GM21526 (cell line): ENCODE results near the gene ALDH1A2.
"Not testable (repeated sequence)": the region's sequence is repeated elsewhere in the genome, so short reads cannot be mapped to it uniquely, and the experiment has no call there.

Experiments
- ATAC-seq: cut with Tn5 transposase; IDR thresholded peaks from one replicate; pipeline ENCODE4 v1.9.1; 2021; ENCODE audit warnings: moderate library complexity; ENCODE audit not compliant: unreplicated experiment, low FRiP score

ALDH1A2 gene

DNA sequence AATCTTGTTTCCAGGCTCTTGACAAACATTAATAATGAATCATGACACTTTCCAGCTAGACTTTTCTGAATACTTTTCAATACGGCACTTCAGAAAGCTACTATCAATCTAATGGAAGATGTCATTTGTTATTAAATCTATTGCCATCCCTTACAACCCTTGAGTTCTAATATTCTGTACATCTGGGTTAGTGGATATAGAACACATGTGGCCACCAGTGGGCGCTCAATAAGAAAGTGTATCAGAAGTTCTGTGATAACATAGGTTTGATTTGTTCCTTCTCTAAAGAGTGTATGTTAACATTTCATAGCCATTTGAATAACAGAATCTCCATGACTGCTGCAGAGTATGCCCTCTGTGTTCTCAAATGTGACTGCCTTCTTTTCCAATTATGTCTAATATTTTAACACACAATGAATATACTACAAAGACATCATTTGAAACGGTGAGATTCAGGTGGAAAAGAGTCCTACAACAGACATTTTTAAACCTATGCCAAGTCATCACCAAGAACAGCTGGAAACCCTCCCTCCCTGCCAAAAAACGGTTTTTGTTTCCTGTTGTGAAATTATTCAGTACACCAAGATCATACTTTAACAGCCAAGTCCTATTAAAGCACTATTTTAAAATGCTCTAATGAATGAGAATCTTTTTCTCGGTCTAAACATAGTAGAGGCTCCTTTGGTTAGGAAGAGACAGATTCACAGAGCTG, 22.2 kb downstream of the ALDH1A2 start:
- ATAC-seq = no peak

DNA sequence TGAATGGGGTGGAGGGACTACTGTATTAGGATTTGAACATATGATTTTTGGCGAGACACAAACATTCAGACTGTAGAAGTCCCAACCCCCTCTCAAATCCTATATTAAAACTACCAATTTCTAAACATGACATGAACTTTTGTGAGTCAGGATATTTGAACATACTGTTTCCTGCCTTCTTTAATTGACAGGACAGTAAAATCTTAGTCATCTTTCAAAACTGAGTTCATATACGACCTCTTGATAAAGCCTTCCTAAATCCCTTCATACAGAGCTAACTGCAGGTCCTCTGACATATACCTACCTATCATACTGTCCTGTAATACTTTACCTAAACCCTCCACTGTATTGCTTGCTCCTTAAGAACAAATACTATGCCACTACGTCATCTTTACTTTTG, 23.5 kb downstream of the ALDH1A2 start:
- ATAC-seq = no peak

DNA sequence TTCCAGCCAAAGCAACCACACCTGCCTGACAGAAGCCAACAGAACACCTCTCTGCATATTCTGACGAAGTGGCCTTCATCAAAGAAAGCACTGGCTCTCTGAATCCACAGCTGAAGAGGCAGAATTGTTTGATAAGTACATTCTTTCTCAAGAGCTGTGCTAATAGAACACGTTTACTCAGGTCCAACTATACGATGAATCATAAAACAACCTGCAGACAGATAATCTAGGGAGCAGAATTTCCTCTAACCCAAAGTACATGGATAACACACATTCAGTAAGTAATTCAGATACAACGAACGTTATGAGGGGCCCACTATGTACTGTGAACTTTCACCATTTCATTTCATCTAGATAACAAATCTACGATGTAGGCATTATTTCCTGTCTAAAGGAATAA, 25.4 kb downstream of the ALDH1A2 start:
- ATAC-seq = no peak

DNA sequence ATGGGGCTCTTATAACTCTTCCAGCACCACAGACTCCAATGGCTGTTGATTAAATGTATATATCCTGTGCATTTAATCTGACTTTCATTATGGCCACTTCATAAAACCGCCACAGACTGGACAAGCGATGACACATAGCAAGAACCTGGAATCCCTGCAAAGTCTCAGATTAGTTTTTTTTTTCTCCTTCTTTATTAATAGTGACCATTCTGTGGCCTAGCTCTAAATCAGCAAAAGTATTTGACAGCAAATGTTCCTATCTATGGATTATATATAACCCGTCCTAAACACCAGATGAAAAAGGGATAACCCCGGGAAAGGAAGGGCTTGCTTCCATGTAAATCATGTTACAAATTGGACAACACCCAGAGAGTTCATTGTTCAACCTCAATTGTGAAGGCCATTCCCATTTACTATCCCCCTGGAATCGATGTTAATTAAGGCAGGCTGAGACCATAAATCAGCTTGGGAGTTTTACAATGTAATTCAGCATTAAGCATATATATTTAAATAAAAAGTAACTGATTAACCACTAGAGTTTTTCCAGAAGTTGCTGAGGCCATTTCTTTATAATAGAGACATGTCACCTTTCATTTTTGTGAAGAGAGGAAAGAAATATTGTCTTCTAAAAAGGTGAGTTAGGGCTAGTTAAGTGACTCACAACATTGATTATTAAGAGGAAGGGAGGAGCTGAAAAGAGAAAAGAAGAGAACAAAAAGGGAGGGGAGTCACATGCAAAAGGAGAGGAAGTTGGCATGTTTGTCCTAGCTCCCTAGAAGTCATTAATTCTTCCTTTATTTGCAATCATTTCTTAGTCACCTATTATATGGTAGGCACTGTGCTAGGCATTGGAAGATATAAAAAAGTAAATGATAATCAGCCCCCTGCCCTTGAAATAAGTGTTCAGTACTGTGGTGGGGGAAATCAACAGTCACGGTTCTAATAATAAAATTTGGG, 26.2 kb downstream of the ALDH1A2 start:
- ATAC-seq = no peak

DNA sequence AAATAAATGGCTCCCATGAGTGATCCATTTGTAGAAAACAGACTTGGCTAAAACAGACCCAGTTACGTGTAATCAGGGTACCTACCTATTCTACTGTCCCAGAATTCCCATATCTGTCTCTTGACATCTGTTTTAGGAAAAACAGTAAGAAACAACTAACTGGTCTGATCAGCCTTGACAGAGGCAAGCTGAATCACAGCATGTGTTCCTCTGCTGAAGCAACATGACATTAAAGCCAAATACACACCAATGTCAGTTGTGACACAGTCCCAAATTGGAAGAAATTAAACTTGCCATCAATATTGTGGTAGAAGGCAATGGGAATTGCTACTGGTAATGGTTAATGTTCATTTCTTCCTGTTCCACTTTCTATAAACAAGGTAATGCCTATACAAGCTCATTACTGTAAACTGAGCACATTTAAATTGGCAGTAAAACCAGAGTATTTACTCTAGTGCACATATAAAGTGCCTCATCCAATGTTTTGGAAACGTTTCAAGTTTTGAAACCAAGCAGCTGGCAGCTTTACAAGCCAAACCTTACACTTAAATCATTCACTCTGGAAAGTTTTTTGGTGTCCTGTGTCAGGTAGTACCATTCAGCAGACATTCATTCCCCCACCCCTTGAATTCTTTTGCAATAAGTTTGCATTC, 27.0 kb downstream of the ALDH1A2 start:
- no peak for ATAC-seq

DNA sequence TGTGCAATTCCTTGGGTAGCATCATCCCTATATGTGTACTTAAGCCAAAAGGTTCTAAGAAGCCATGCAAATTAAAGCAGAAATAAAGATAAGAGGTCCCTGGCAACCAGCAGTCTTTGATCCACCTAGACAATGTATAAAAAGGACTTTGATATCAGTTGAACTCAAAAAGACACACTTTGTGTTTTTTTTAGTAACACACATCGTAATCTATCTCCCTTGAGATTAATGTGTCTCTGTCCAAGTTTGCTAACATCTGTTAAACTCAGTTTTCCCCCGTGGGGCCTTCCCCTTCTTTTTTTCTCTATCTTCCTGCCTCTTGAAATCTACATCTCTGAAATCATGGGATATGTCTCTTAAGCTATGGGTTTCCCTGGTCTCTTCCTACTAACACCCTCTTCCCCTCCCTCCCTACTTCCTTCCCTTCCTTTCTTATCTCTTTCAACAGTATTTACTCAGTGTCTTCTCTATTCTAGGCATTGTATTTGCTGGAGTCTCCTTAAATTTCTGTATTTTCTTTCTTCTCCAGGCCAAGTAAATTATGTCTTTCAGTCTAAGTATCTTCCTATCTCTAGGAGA, 27.7 kb downstream of the ALDH1A2 start:
- ATAC-seq = no peak

DNA sequence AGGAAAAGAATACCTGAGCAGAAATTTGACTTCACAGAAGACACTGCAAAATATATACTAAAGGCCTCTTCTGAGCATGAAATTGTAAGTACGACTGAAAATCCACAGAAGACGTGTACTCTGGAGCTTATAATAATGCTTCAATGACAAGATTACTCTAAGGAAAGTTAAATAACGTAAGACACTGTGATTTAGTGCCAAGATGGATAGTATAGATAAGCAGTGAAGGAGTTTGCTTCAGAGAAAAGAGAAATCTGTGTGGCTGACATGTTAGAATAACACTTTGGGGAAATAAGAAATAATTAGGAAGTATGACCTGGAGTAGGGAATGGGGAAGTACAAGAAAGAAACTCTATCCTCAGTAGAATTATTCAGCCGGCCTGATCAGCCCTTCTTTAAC, 28.9 kb downstream of the ALDH1A2 start:
- ATAC-seq = no peak

DNA sequence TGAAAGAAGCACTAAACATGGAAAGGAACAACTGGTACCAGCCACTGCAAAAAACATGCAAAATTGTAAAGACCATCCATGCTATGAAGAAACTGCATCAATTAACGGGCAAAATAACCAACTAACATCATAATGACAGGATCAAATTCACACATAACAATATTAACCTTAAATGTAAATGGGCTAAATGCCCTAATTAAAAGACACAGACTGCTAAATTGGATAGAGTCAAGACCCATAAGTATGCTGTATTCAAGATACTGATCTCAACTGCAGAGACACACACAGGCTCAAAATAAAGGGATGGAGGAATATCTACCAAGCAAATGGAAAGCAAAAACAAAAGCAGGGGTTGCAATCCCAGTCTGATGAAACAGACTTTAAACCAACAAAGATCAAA, 37.1 kb downstream of the ALDH1A2 start:
- ATAC-seq = not testable (repeated sequence)

DNA sequence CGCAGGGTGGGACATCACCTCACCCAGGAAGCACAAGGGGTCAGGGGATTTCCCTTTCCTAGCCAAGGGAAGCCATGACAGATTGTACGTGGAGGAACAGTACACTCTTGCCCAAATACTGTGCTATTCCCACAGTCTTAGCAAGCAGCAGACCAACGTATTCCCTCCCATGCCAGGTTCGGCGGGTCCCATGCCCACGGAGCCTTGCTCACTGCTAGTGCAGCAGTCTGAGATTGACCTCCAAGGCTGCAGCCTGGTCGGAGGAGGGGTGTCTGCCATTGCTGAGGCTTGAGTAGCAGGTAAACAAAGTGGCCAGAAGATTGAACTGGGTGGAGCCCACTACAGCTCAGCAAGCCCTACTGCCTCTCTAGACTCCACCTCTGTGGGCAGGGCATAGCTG, 39.0 kb downstream of the ALDH1A2 start:
- ATAC-seq = no peak

DNA sequence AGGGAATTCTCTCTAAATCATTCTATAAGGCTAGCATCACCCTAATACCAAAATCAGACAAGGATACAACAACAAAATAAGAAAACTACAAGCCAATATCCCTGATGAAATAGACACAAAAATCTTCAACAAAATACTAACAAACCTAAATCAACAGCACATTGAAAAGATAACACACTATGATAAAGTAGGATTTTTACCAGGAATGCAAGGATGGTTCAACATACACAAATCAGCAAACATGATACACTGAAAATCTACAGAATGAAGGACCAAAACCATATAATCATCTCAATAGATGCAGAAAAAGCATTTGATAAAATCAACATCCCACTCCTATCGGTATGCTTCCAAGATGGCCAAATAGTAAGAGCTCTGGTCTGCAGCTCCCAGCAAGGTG, 39.5 kb downstream of the ALDH1A2 start:
- ATAC-seq = no peak

DNA sequence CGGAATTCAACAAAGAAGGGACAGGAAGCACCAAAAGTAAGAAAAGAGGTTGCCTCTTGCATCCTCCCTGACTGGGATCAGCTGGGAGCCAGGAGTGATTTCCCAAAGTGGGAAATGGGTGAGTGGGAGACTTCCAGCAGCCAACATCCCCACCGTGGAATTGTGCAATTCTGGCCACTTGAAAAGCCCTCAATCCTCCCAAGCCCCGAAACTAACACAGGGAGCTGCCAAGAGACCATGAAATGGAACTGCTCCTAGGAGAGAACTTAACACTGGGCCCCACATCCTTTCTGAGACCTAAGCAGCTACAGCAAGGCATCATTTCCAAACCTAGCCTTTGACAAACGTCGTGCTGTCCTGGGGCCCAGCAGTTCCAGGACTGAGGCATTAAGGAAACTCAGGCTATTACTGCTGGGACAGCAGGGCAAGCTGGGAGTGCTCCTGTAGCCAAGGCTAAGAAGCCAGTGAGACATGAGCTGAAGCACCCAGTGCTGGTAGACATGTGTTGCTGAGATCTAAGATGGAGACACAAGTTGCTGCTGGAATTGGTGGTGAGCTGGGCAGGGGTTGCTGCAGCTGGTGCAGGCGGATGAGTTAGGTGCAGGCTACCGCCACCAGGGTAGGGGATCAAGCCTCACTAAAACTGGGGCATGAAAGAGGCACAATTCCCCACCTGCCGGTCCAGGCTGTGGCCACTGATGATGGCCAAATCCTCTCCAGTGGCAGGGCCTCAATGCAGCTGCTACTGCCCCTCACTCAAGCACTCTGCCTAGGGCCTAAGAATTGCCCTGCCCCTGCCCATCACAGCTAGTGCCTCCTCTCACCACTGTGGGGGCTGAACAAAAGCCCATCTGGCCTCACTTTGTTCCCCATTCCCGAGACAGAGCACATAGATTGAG, 43.9 kb downstream of the ALDH1A2 start:
- ATAC-seq = no peak

DNA sequence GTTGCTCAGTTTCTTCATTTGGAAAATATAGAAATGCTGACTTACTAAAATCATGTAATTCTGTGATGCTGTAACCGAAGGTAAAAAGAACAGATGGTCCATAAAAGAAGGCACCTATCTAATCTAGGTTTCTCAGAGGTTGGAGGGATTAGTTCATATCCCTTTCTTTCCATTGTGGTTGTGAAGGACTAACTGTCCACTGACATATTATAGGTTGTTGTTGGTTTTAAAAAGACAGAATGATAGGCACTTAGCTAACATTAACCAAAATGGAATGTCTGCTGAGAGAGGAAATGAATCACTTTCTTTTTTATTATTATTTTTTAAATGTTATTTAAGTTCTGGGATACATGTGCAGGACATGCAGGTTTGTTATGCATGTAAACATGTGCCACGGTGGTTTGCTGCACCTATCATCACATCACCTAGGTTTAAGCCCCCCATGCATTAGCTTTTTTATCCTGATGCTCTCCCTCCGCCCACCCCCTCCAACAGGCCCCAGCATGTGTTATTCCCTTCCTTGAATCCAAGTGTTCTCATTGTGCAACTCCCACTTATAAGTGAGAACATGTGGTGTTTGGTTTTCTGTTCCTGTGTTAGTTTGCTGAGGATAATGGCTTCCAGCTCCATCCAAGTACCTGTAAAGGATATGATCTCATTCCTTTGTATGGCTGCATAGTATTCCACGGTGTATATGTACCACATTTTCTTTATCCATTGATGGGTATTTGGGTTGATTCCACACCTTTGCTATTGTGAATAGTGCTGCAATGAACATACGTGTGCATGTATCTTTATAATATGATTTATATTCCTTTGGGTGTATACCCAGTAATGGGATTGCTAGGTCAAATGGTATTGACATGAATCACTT, 45.8 kb downstream of the ALDH1A2 start:
- no peak for ATAC-seq

DNA sequence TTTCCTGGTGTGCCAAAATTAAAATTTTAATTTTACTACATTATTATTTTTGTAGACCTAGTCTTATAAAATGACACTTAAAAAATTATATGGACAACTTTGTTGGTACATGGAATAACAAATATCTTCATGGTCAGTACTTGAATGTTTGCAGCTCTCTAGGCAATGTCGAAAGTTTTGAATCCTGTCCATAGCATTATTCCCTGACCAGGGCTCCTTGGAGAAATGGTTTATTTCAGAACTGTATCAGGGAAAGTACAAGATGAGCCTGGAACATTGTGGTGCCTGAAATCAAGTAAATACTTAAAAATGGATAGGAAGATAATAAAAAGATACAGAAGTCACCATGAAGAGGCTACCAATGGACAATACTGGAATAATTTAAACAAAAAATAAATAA, 47.6 kb downstream of the ALDH1A2 start:
- no peak for ATAC-seq

DNA sequence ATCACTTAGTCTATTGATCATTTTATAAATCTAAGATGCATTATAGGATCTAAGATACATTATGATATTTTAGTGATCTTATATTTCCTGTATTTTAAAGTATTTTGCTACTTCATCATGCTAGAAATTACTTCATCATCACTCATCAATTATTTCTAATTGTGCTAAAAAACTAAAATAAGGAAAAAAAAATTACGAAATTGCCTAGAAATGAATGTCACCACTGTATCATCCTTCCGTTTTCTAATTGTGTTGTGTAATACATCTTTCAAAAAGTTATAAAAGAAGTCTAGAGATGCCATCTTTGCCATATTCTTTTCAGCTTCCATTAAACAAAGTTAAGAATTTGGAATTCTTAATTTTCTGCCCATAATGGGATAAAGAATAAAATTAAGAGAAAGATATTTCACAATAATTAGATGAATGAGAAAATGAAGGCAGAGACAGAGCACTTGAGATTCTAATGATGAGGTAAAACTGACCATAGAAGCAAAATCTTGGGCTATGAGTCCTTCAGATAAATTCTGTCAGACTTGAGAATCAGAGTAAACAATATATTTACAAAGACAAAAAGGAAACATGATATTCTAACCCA, 48.8 kb downstream of the ALDH1A2 start:
- no peak for ATAC-seq

DNA sequence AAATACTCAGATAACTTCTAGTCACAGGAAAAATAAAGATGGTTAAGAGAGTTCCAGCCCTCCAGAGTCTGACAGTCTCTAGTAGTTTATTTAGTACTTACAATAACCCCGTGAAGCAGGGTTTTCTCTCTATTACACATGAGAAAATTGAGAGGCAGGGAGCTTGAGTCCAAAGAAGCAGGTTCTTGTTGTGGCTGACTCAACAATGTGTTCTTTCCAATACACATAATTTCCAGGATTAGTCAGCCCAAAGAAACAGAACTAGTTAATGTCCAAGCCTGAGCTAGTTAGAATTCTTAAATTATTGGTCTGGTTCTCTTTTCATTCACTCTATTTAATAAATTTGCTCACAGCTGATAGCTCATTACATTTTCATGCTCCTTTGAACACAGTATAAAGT, 49.9 kb downstream of the ALDH1A2 start:
- ATAC-seq = no peak

DNA sequence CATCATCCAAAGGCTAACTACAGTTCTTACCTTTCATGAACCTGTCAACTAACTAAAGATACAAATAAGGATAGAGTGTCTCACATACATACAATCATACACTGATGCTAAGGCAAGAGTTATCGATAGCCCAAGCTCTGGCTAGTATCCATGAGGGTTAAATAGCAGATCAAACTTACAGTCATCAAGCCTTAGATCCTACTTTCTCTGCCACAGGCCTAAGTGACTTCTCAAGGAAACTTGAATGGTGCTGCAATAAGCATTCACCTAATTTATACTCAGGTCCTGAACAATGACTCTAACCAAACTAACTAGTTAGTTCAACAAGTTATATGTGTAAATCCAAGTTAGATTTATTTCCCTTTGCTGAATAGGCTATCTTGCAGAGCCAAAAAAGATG, 51.0 kb downstream of the ALDH1A2 start:
- no peak for ATAC-seq

DNA sequence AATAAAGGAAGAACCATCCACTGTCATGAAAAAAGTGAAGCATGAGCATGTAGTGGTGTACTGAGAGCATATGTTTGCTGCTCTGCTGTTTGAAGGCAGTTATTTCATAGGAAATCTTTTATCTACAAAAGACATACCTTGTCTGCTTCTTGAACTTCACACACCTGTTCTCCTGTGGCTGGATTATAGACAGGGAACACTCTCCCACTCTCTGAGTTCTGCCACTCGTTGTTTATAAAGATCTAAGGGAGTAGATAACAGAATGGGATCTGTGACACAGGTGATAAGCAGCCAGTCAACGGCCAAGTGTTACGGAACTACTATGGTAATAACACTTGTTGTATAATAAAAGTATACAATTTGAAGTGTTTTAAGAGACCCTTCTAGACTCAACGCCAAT, 51.5 kb downstream of the ALDH1A2 start:
- no peak for ATAC-seq

DNA sequence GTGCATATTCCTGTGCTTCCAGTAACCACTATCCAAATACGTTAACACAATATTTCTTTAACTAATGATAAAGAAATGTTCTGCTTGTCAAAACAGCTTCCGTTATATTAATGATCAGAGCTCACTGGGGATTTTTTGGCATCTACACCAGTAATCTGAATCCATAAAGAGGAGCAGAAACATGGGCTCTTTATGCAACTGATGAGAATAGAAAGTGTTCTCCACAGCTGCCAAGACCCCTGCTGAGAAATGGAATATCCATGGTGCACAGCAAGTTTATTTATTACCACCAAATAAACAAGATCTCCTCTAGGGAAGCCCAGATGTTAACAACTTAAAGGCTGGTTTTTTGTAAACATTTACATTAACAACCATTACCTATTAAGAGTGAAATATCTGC, 54.5 kb downstream of the ALDH1A2 start:
- ATAC-seq = no peak

DNA sequence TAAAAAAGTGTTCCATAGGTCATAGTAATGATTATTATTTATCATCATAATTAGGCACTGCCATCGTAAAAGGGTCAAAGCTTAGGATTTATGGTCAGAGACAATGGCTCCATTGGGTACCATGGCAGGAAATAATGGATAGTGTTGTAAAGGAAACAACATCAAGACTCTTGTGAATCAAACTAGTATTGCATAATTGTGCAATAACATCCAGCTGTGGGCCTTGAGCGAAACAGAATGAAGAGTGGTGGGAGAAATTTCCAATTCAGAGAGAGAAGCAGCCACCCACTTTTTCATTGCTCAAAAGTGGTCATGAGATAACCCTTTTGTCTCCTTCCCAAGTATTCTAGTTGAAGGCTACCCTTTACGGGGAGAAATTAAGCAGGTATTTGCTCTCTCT, 61.7 kb downstream of the ALDH1A2 start:
- no peak for ATAC-seq
